ENCODE data around the gene ITPRIP. TPM values are rescaled to one million over a fixed set of nuclear protein-coding genes. Genes with fewer than 3 reads are reported as not detected.

Gene ITPRIP
- total and polyA plus RNA-seq, 2 of the 8 experiments (the other 6 are each of a cell fraction or from before 2014, with no cell fraction given) = 15.3 to 16.9 TPM

DNA sequence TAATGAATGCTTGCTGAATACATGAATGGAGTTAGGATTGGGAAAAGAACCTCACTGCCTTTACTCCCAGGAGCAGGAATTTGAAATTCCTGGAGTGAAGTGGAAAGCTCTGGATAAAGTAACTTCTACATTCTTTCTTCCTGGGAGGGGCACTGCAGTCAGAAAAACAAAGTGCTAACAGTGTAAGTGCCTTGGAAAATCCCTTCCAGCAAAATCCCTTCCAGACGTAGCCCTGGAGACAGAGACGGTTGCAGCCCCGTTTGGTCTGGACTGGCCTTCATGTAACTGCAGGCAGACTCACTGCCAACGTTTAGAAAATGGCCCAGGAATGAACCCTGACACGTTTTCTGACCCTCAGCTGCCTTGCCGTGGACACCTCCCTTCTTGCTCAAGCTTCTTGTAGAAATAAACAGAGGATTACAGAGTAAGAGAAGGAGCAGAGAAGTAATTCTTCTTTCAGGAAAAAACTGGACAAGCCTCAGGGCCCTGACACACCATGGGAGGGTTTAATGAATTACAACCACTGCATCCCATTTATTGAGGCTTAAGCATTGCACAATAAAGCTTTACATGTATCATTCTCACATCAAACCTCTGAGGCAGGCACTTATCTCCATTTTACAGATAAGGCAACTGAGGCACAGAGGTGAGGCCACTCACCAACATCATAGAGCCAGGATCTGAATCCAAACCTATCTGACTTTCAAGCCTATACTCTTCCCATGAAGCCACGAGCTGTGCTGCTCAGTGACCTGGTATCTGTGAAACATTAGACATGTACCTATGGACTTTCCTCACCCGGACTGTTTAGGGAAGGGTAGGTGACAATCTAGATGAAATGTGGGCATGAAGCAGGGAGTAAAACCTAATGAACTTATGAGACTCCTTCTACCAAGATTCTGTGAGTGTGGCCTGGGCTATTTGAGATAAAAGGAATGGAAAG is 7.8 kb downstream of the ITPRIP start:
- Histone ChIP-seq H3K79me2 (ENCODE audit: control insufficient read depth in 1 of 2, insufficient read depth in 2 of 2, low read length in 2 of 2) (peaks cover 16 to 88% of the 10 kb centered on the region in 2 experiments; a peak in 3 of 4 replicates), H2AK5ac (ENCODE audit: low read depth, low read length) (peak overlapping the region; percentile 30), H4K91ac (replicated peaks; ENCODE audit: insufficient read length, low read length) (peak overlapping the region; percentile 78), H2BK15ac (ENCODE audit: low read length) (peak overlapping the region; percentile 67; the same call in 1 of the 2 replicates), H2BK20ac (ENCODE audit: low read length) (peak overlapping the region; percentile 35; the same call in 1 of the 2 replicates), H3K9ac (replicated peaks in 1 of 4; ENCODE audit: extremely low read depth in 1 of 4, low read depth in 3 of 4, low read length in 3 of 4) (peak overlapping the region in 1 of 4 experiments; percentile 36; a peak in 1 of 7 replicates), H3K4me2 (ENCODE audit: insufficient read depth in 1 of 2, low read depth in 2 of 2, low read length in 2 of 2) (peak overlapping the region; percentile 51 to 79; a peak in 3 of 4 replicates), H3K9me3 (ENCODE audit: insufficient read depth in 2 of 2, low read depth in 1 of 2, low read length in 1 of 2) (no peaks in the 10 kb centered on the region), H2BK5ac (ENCODE audit: low read depth, low read length) (peak overlapping the region; percentile 72; the same call in 1 of the 2 replicates), H2AFZ (ENCODE audit: low read length) (no peak overlapping the region), H3K4me1 (replicated peaks in 1 of 4; ENCODE audit: control insufficient read depth in 3 of 4, insufficient read depth in 4 of 4, low read length in 3 of 4) (peaks cover 48 to 79% (median 58%) of the 10 kb centered on the region in 4 experiments), H3K27me3 (replicated peaks in 1 of 4; ENCODE audit: control insufficient read depth in 3 of 4, extremely low read depth in 1 of 4, insufficient read depth in 3 of 4, low read length in 3 of 4) (no peaks in the 10 kb centered on the region), H3K56ac (replicated peaks; ENCODE audit: insufficient read length, low read depth, low read length) (no peak overlapping the region), H3K23ac (ENCODE audit: insufficient read length) (no peak overlapping the region), H3K27ac (ENCODE audit: low read depth, low read length) (peak overlapping the region; percentile 53; the same call in 1 of the 2 replicates), H3K23me2 (ENCODE audit: low read depth, low read length) (no peaks in the 10 kb centered on the region), H3K79me1 (ENCODE audit: low read depth, low read length) (peaks cover 37% of the 10 kb centered on the region), H3K4ac (replicated peaks; ENCODE audit: insufficient read length, low read depth, low read length) (peak overlapping the region; percentile 17), H3K14ac (ENCODE audit: insufficient read length) (no peak overlapping the region), H2BK12ac (ENCODE audit: low read depth, low read length) (peak overlapping the region; percentile 82), H3K4me3 (ENCODE audit: extremely low read depth in 1 of 4, insufficient read depth in 2 of 4, low read depth in 3 of 4, low read length in 4 of 4) (no peak overlapping the region), H3K36me3 (ENCODE audit: control insufficient read depth in 2 of 4, insufficient read depth in 4 of 4, low read length in 3 of 4) (no peaks in the 10 kb centered on the region), H3K18ac (ENCODE audit: extremely low read depth, low read length) (peak overlapping the region; percentile 65), H2BK120ac (replicated peaks; ENCODE audit: low read depth, low read length) (peak overlapping the region; percentile 74), H4K8ac (ENCODE audit: extremely low read depth, insufficient read depth, low read length) (no peak overlapping the region), H4K20me1 (replicated peaks in 1 of 2; ENCODE audit: control insufficient read depth in 1 of 2, insufficient read depth in 2 of 2, low read length in 2 of 2) (peaks cover 4 to 7% of the 10 kb centered on the region in 2 experiments), H4K5ac (ENCODE audit: insufficient read length, low read depth, low read length) (no peak overlapping the region)
- FAIRE-seq = no peak
- CTCF ChIA-PET (ENCODE audit: partially characterized antibody) = interaction anchor here (1.1 to 18.5 kb wide), 6 partner anchors 13 to 56 kb away, joined by 3 to 166 read pairs (median 8); partner anchors contain the start of gene CFAP58
- TF ChIP-seq PHF8 (conservative IDR thresholded peaks at IDR 0.05; ENCODE audit: low read depth, low read length) (no peak), TCF12 (IDR thresholded peaks at IDR 0.05; ENCODE audit: low read depth, low read length) (no peak), KDM4A (IDR thresholded peaks at IDR 0.05; ENCODE audit: low read depth, low read length, severe bottlenecking) (no peak), RNF2 (IDR thresholded peaks at IDR 0.05; ENCODE audit: borderline replicate concordance, low read depth, low read length, missing control alignments, poor library complexity, severe bottlenecking) (no peak), EGR1 (IDR thresholded peaks at IDR 0.05; ENCODE audit: borderline replicate concordance, low read depth, low read length) (no peak), CBX8 (IDR thresholded peaks at IDR 0.05; ENCODE audit: borderline replicate concordance, low read depth, low read length) (no peak), RAD21 (IDR thresholded peaks at IDR 0.05 in 1 of 2, conservative IDR thresholded peaks at IDR 0.05 in 1 of 2; ENCODE audit: low read depth in 2 of 2, low read length in 2 of 2) (no peak), SRF (IDR thresholded peaks at IDR 0.05; ENCODE audit: low read depth, low read length) (no peak), RXRA (IDR thresholded peaks at IDR 0.05; ENCODE audit: insufficient read depth, low read depth, low read length) (no peak), KDM5A (IDR thresholded peaks at IDR 0.05; ENCODE audit: low read length) (no peak)
- no peak for DNase-seq (ENCODE audit: low read depth in 1 of 2, low spot score in 2 of 2)
- POLR2A ChIA-PET (ENCODE audit: partially characterized antibody) = interaction anchor here (1.2 to 4.9 kb wide), 3 partner anchors 8 to 25 kb away, joined by 5 to 37 read pairs (median 9); partner anchors contain the start of gene ITPRIP
- 69% methylated on average over 8 of the region's 8 CpGs; no CpG with 5 or more reads in 1 of the 2 experiments for WGBS, 2 experiments (ENCODE audit: extremely low coverage in 1 of 2, insufficient coverage in 1 of 2, insufficient read length in 1 of 2, insufficient replicate concordance in 2 of 2, low coverage in 1 of 2, low lambda C conversion rate in 2 of 2, missing lambda C conversion rate in 1 of 2)

All from H1 (cell line).